HG03575 (cell line): ENCODE measurements around the gene S100A1.
"Not testable (repeated sequence)": the region's sequence is repeated elsewhere in the genome, so short reads cannot be mapped to it uniquely, and the experiment has no call there.

Experiments
- ATAC-seq: cut with Tn5 transposase; IDR thresholded peaks from one replicate; pipeline ENCODE4 v1.9.1; 2021; ENCODE audit not compliant: unreplicated experiment, insufficient number of reproducible peaks, low FRiP score; ENCODE audit errors: extremely low read depth

Gene S100A1

GRCh38 chr1:153626904-153627714, 1.1 kb upstream of the S100A1 start, which contains the start of gene S100A13:
S100A13 (minus strand) TSS chr1:153627505; CDS start chr1:153626472, 1,033 bp downstream.
- ATAC-seq: no peak

GRCh38 chr1:153628638-153629342, 556 bp downstream of the S100A1 start:
- ATAC-seq: no peak

GRCh38 chr1:153629343-153629665, 1.1 kb downstream of the S100A1 start:
- ATAC-seq: no peak

- no peak for ATAC-seq
These were observed 1.7 kb downstream of the S100A1 start for GRCh38 chr1:153629971-153630370.

GRCh38 chr1:153630384-153630783, 2.1 kb downstream of the S100A1 start:
- ATAC-seq: no peak

- ATAC-seq: no peak
These were observed 3.1 kb downstream of the S100A1 start for GRCh38 chr1:153631047-153632022.

GRCh38 chr1:153633161-153633753, 5.0 kb downstream of the S100A1 start:
- ATAC-seq: no peak

- ATAC-seq: peak; percentile 73
These were observed 5.8 kb downstream of the S100A1 start, which contains the start of gene CHTOP for GRCh38 chr1:153633754-153634665. CHTOP (plus strand) TSS chr1:153634066; CDS start chr1:153636589, 2,523 bp downstream.

- ATAC-seq: no peak
These were observed 7.6 kb downstream of the S100A1 start for GRCh38 chr1:153635872-153636271.

- no peak for ATAC-seq
These were observed 8.1 kb downstream of the S100A1 start for GRCh38 chr1:153636312-153636711.

- ATAC-seq: no peak
These were observed 10.0 kb downstream of the S100A1 start for GRCh38 chr1:153638261-153638660.

- ATAC-seq: no peak
These were observed 11.0 kb downstream of the S100A1 start for GRCh38 chr1:153639280-153639679.

GRCh38 chr1:153640213-153640612, 12.0 kb downstream of the S100A1 start:
- not testable (repeated sequence) for ATAC-seq

GRCh38 chr1:153640861-153641260, 12.6 kb downstream of the S100A1 start:
- no peak for ATAC-seq

GRCh38 chr1:153642161-153642560, 13.9 kb downstream of the S100A1 start:
- ATAC-seq: no peak

GRCh38 chr1:153643100-153643499, 14.9 kb downstream of the S100A1 start:
- ATAC-seq: no peak

GRCh38 chr1:153643816-153644215, 15.6 kb downstream of the S100A1 start:
- no peak for ATAC-seq
